DND-41 (cell line): ENCODE data around the gene NXNL2.

Experiments
- ATAC-seq: fragments of 200-7000 bp; cut with Tn5 transposase; 3 replicates; pipeline ENCODE4 v1.9.1; 2021; ENCODE audit warnings: low read depth; ENCODE audit not compliant: insufficient read depth
- DNase-seq: peaks from one replicate; pipeline ENCODE4 v3.0.0-alpha.2; 2020
- H2AFZ ChIP-seq: 2 replicates; pipeline ENCODE4 v1.6.0; 2012; ENCODE audit warnings: low read depth, low read length
- H3K27ac ChIP-seq: 2 replicates; pipeline ENCODE4 v1.5.1; 2012; ENCODE audit warnings: low read length, inconsistent platforms
- H3K27me3 ChIP-seq: fragments of 200-600 bp; sonication (generic); 2 replicates; pipeline ENCODE4 v1.6.0; 2012; ENCODE audit warnings: low read length, mild to moderate bottlenecking, inconsistent platforms; ENCODE audit not compliant: insufficient read depth, poor library complexity
- H3K36me3 ChIP-seq: 2 replicates; pipeline ENCODE4 v1.5.1; 2012; ENCODE audit warnings: low read length, inconsistent platforms; ENCODE audit not compliant: insufficient read depth
- H3K4me1 ChIP-seq: 2 replicates; pipeline ENCODE4 v1.5.1; 2012; ENCODE audit warnings: mild to moderate bottlenecking, low read length; ENCODE audit not compliant: insufficient read depth
- H3K4me2 ChIP-seq: 2 replicates; pipeline ENCODE4 v1.6.0; 2012; ENCODE audit warnings: mild to moderate bottlenecking, moderate library complexity, low read length, inconsistent platforms; ENCODE audit not compliant: insufficient read depth
- H3K4me3 ChIP-seq, 2 experiments: fragments of 200-600 bp in 1 of 2; shearing (Covaris generic) in 1 of 2; 2 replicates each; pipeline ENCODE4 v1.5.1; 2012 to 2016; ENCODE audit warnings: inconsistent platforms in 2 of 2, low read length in 2 of 2, mild to moderate bottlenecking in 2 of 2, low read depth in 1 of 2, moderate library complexity in 1 of 2
- H3K79me2 ChIP-seq: 2 replicates; pipeline ENCODE4 v1.6.0; 2012; ENCODE audit warnings: low read length, inconsistent platforms; ENCODE audit not compliant: insufficient read depth
- H3K9ac ChIP-seq: 2 replicates; pipeline ENCODE4 v1.6.0; 2012; ENCODE audit warnings: low read depth, mild to moderate bottlenecking, inconsistent platforms, low read length, moderate library complexity
- H3K9me3 ChIP-seq: 2 replicates; pipeline ENCODE4 v1.5.1; 2012; ENCODE audit warnings: low read length, moderate library complexity, mild to moderate bottlenecking, inconsistent platforms; ENCODE audit not compliant: insufficient read depth, severe bottlenecking
- H4K20me1 ChIP-seq: 2 replicates; pipeline ENCODE4 v1.6.0; 2012; ENCODE audit warnings: low read length; ENCODE audit not compliant: insufficient read depth
- CTCF ChIP-seq: IDR thresholded peaks from 2 replicates; pipeline ENCODE4 v1.5.1; 2012; ENCODE audit warnings: borderline replicate concordance, low read length, moderate library complexity, mild to moderate bottlenecking; ENCODE audit not compliant: poor library complexity, severe bottlenecking; ENCODE audit errors: extremely low read depth
- EZH2 ChIP-seq: IDR thresholded peaks from 3 replicates; pipeline ENCODE4 v1.6.1; 2012; ENCODE audit warnings: borderline replicate concordance, low read depth, mild to moderate bottlenecking, moderate library complexity, low read length, inconsistent platforms; ENCODE audit not compliant: severe bottlenecking

NXNL2 gene

GRCh38 chr9:88511906-88512305, 23.1 kb upstream of the NXNL2 start:
- H3K79me2 ChIP-seq, result no peaks in the 10 kb centered on the region
- H2AFZ ChIP-seq, result no peak overlapping the region
- no peak overlapping the region for H3K4me3 ChIP-seq
- DNase-seq (no peak), ATAC-seq (no peak)
- H3K4me1 ChIP-seq, result no peaks in the 10 kb centered on the region
- no peaks in the 10 kb centered on the region for H4K20me1 ChIP-seq
- H3K9ac ChIP-seq, result no peak overlapping the region
- no peak overlapping the region for H3K4me2 ChIP-seq
- no peaks in the 10 kb centered on the region for H3K27me3 ChIP-seq
- H3K9me3 ChIP-seq, result no peaks in the 10 kb centered on the region
- H3K36me3 ChIP-seq, result no peaks in the 10 kb centered on the region
- H3K27ac ChIP-seq, result no peak overlapping the region
- no peak for TF ChIP-seq CTCF
- no peak for TF ChIP-seq EZH2

GRCh38 chr9:88514247-88514646, 20.7 kb upstream of the NXNL2 start:
- Histone ChIP-seq H3K9me3 (no peaks in the 10 kb centered on the region), H3K27ac (no peak overlapping the region), H3K4me2 (no peak overlapping the region), H3K27me3 (no peaks in the 10 kb centered on the region), H3K4me3 (no peak overlapping the region), H2AFZ (no peak overlapping the region), H3K4me1 (no peaks in the 10 kb centered on the region), H4K20me1 (no peaks in the 10 kb centered on the region), H3K79me2 (no peaks in the 10 kb centered on the region), H3K9ac (no peak overlapping the region), H3K36me3 (no peaks in the 10 kb centered on the region)
- DNase-seq (no peak), ATAC-seq (no peak)
- TF ChIP-seq CTCF (no peak), EZH2 (no peak)

GRCh38 chr9:88521308-88521707, 13.7 kb upstream of the NXNL2 start:
- H3K27ac ChIP-seq, result no peak overlapping the region
- TF ChIP-seq EZH2 (no peak), CTCF (no peak)
- H3K27me3 ChIP-seq, result no peaks in the 10 kb centered on the region
- no peaks in the 10 kb centered on the region for H3K9me3 ChIP-seq
- no peaks in the 10 kb centered on the region for H3K79me2 ChIP-seq
- H3K4me3 ChIP-seq, result no peak overlapping the region
- H2AFZ ChIP-seq, result no peak overlapping the region
- H3K4me1 ChIP-seq, result no peaks in the 10 kb centered on the region
- H3K9ac ChIP-seq, result no peak overlapping the region
- ATAC-seq (no peak), DNase-seq (no peak)
- no peak overlapping the region for H3K4me2 ChIP-seq
- H3K36me3 ChIP-seq, result no peaks in the 10 kb centered on the region
- H4K20me1 ChIP-seq, result no peaks in the 10 kb centered on the region

- TF ChIP-seq CTCF (no peak), EZH2 (no peak)
- no peak overlapping the region for H2AFZ ChIP-seq
- H3K79me2 ChIP-seq, result no peaks in the 10 kb centered on the region
- H3K9me3 ChIP-seq, result no peaks in the 10 kb centered on the region
- H3K4me3 ChIP-seq, result no peak overlapping the region
- H3K27me3 ChIP-seq, result no peaks in the 10 kb centered on the region
- H3K9ac ChIP-seq, result no peak overlapping the region
- H3K27ac ChIP-seq, result no peak overlapping the region
- no peaks in the 10 kb centered on the region for H3K36me3 ChIP-seq
- H3K4me2 ChIP-seq, result no peak overlapping the region
- ATAC-seq (no peak), DNase-seq (no peak)
- no peaks in the 10 kb centered on the region for H3K4me1 ChIP-seq
- H4K20me1 ChIP-seq, result no peaks in the 10 kb centered on the region
These were observed 12.6 kb upstream of the NXNL2 start for GRCh38 chr9:88522360-88522759.
